K562 (cell line): ENCODE results near the gene RBL1. TPM values are rescaled to one million over a fixed set of nuclear protein-coding genes. Genes with fewer than 3 reads are reported as not detected.

Source experiments
- BHLHE40 ChIP-seq: IDR thresholded peaks from 2 replicates; pipeline ENCODE4 v1.6.1; 2011; ENCODE audit warnings: low read length, improper control_type of control experiment
- CBX8 ChIP-seq: fragments of 200-600 bp; sonication (generic); IDR thresholded peaks from 2 replicates; pipeline ENCODE4 v1.6.1; 2012; ENCODE audit warnings: borderline replicate concordance, mixed run types, low read depth, mild to moderate bottlenecking, moderate library complexity, mixed read lengths, low read length, control low read depth, inconsistent platforms; ENCODE audit not compliant: poor library complexity, severe bottlenecking; ENCODE audit errors: extremely low read depth
- CREB3 ChIP-seq: fragments of 450-650 bp; conservative IDR thresholded peaks from 2 replicates; pipeline ENCODE4 v1.6.1; 2016; ENCODE audit warnings: missing genetic modification characterization, low read depth, mild to moderate bottlenecking, missing compliant biosample characterization, moderate library complexity
- CREM ChIP-seq: IDR thresholded peaks from 2 replicates; pipeline ENCODE4 v1.6.1; 2014; ENCODE audit warnings: antibody characterized with exemption, low read depth
- ETV5 ChIP-seq: sonication (generic); formaldehyde crosslinking; IDR thresholded peaks from 2 replicates; pipeline ENCODE4 v1.4.0; 2020; ENCODE audit warnings: low read depth, mild to moderate bottlenecking, missing genetic modification reagents
- FOXJ2 ChIP-seq: fragments of 200-800 bp; sonication (Bioruptor generic); IDR thresholded peaks from 2 replicates; pipeline ENCODE4 v1.6.1; 2016; ENCODE audit warnings: missing genetic modification characterization, missing compliant biosample characterization
- FOXJ3 ChIP-seq: sonication (generic); formaldehyde crosslinking; IDR thresholded peaks from 2 replicates; pipeline ENCODE4 v1.4.0; 2020; ENCODE audit warnings: mild to moderate bottlenecking, missing genetic modification reagents
- GMEB1 ChIP-seq: fragments of 250-450 bp; sonication (Bioruptor Pico); IDR thresholded peaks from 2 replicates; pipeline ENCODE4 v1.4.0; 2020; ENCODE audit warnings: mild to moderate bottlenecking
- NR2C1 ChIP-seq, 2 experiments: fragments of 450-650 bp; IDR thresholded peaks; 2 replicates each; pipeline ENCODE4 v1.6.1; 2017; ENCODE audit warnings: mild to moderate bottlenecking in 2 of 2, antibody characterized with exemption in 1 of 2, inconsistent platforms in 1 of 2, missing compliant biosample characterization in 1 of 2, missing genetic modification characterization in 1 of 2
- PHB2 ChIP-seq: fragments of 450-650 bp; IDR thresholded peaks from 2 replicates; pipeline ENCODE4 v1.6.1; 2017; ENCODE audit warnings: low read depth
- SMC3 ChIP-seq: conservative IDR thresholded peaks from 2 replicates; pipeline ENCODE4 v1.6.1; 2011; ENCODE audit warnings: low read depth, low read length, improper control_type of control experiment; ENCODE audit not compliant: insufficient read depth
- SNRNP70 ChIP-seq: fragments of 200-400 bp; formaldehyde crosslinking; optimal IDR thresholded peaks from 2 replicates; pipeline ENCODE3; 2017; ENCODE audit warnings: low read depth, low read length
- ZBED1 ChIP-seq: IDR thresholded peaks from 2 replicates; pipeline ENCODE4 v1.6.1; 2014
- ZBTB1 ChIP-seq: sonication (generic); formaldehyde crosslinking; IDR thresholded peaks from 2 replicates; pipeline ENCODE4 v1.8.1; 2023; ENCODE audit warnings: missing genetic modification reagents, low read depth, mild to moderate bottlenecking, borderline replicate concordance
- ZFX ChIP-seq: sonication (generic); formaldehyde crosslinking; IDR thresholded peaks from 2 replicates; pipeline ENCODE4 v1.8.0; 2022; ENCODE audit warnings: mild to moderate bottlenecking, missing genetic modification reagents, moderate library complexity
- ZKSCAN1 ChIP-seq: fragments of 150-350 bp; IDR thresholded peaks from 2 replicates; pipeline ENCODE4 v1.6.1; 2016; ENCODE audit warnings: low read depth, low read length
- ZNF511 ChIP-seq: sonication (generic); formaldehyde crosslinking; IDR thresholded peaks from 2 replicates; pipeline ENCODE4 v1.8.0; 2022; ENCODE audit warnings: mild to moderate bottlenecking, missing genetic modification reagents
- ZNF644 ChIP-seq: fragments of 200-800 bp; sonication (Bioruptor generic); IDR thresholded peaks from 2 replicates; pipeline ENCODE4 v1.6.1; 2016; ENCODE audit warnings: low read depth, missing genetic modification characterization, missing compliant biosample characterization
- polyA plus RNA-seq, 8 experiments: library from polyadenylated mRNA; depleted of rRNA in 4 of 8; stranded (reverse) in 5 of 8; unstranded in 3 of 8; fragments of >200 nt; fragmentation: Nextera tagmentation in 2 of 8; fragmentation: Illumina TruSeq in 1 of 8; extraction: Ambion mirVana in 2 of 8; extraction: Trizol in 1 of 8; gene quantifications; 2 replicates each; pipeline versions ENCODE4 v1.2.1 to v1.2.3, GENCODE V29; 2011 to 2014; ENCODE audit warnings: inconsistent platforms in 1 of 8, missing spikeins in 1 of 8
- total RNA-seq, 7 experiments: library from RNA; depleted of rRNA in 6 of 7; stranded (reverse); fragments of >200 nt in 6 of 7; fragmentation: Illumina TruSeq in 2 of 7; extraction: Trizol in 2 of 7; gene quantifications; 2 replicates each; pipeline versions ENCODE4 v1.2.1 to v1.2.3, GENCODE V29; 2011 to 2021; ENCODE audit warnings: low replicate concordance in 1 of 7
- TF ChIP-seq, protein P1 (sequence below): fragments of 250-450 bp; sonication (Bioruptor Pico); IDR thresholded peaks from 2 replicates; pipeline ENCODE4 v1.4.0; 2020
- TF ChIP-seq, protein P2 (sequence below): IDR thresholded peaks from 2 replicates; pipeline ENCODE4 v1.6.1; 2011; ENCODE audit not compliant: insufficient read length; ENCODE audit errors: extremely low read depth
- TF ChIP-seq, protein P3 (sequence below): fragments of 450-650 bp; IDR thresholded peaks from one replicate; pipeline ENCODE4 v1.6.1; 2018; ENCODE audit warnings: mild to moderate bottlenecking, moderate library complexity; ENCODE audit not compliant: partially characterized antibody

The RBL1 gene
- total and polyA plus RNA-seq, 9 of the 15 experiments (the other 6 are each of a cell fraction or from before 2014, with no cell fraction given): 4.0 to 25.9 (median 15.6) TPM

GRCh38 chr20:37095108-37095598 is 644 bp downstream of the RBL1 start (continued):
- TF ChIP-seq, protein P1, sequence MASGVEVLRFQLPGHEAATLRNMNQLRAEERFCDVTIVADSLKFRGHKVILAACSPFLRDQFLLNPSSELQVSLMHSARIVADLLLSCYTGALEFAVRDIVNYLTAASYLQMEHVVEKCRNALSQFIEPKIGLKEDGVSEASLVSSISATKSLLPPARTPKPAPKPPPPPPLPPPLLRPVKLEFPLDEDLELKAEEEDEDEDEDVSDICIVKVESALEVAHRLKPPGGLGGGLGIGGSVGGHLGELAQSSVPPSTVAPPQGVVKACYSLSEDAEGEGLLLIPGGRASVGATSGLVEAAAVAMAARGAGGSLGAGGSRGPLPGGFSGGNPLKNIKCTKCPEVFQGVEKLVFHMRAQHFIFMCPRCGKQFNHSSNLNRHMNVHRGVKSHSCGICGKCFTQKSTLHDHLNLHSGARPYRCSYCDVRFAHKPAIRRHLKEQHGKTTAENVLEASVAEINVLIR: no peak
- TF ChIP-seq ZNF511 (CRISPR knock-in tag): no peak
- TF ChIP-seq ZBTB1 (CRISPR knock-in tag): no peak
- TF ChIP-seq SNRNP70: no peak
- peak; percentile 19; the same call in 1 of the 2 replicates for TF ChIP-seq CREM
- no peak for TF ChIP-seq ZFX (CRISPR knock-in tag)
- TF ChIP-seq GMEB1 (CRISPR knock-in tag): 0 out of 2 replicates have a peak, but pooled peaks have one; percentile 6
- no peak for TF ChIP-seq SMC3
- TF ChIP-seq, protein P2, sequence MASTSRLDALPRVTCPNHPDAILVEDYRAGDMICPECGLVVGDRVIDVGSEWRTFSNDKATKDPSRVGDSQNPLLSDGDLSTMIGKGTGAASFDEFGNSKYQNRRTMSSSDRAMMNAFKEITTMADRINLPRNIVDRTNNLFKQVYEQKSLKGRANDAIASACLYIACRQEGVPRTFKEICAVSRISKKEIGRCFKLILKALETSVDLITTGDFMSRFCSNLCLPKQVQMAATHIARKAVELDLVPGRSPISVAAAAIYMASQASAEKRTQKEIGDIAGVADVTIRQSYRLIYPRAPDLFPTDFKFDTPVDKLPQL: no peak
- no peak; the same call in 1 of the 2 replicates for TF ChIP-seq ZBED1
- no peak for TF ChIP-seq CBX8
- TF ChIP-seq ETV5 (CRISPR knock-in tag): 0 out of 2 replicates have a peak, but pooled peaks have one; percentile 6
- TF ChIP-seq, protein P3, sequence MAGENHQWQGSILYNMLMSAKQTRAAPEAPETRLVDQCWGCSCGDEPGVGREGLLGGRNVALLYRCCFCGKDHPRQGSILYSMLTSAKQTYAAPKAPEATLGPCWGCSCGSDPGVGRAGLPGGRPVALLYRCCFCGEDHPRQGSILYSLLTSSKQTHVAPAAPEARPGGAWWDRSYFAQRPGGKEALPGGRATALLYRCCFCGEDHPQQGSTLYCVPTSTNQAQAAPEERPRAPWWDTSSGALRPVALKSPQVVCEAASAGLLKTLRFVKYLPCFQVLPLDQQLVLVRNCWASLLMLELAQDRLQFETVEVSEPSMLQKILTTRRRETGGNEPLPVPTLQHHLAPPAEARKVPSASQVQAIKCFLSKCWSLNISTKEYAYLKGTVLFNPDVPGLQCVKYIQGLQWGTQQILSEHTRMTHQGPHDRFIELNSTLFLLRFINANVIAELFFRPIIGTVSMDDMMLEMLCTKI: no peak
- no peak for TF ChIP-seq PHB2
- no peak for TF ChIP-seq ZKSCAN1
- TF ChIP-seq FOXJ3: no peak
- no peak for TF ChIP-seq ZNF644 (tag)
- no peak for TF ChIP-seq NR2C1 (IDR thresholded peaks at IDR 0.05)
- peak; percentile 19; the same call in 1 of the 2 replicates for TF ChIP-seq NR2C1 (tag; IDR thresholded peaks at IDR 0.05)
- TF ChIP-seq BHLHE40: no peak
- TF ChIP-seq CREB3 (tag): no peak
- no peak for TF ChIP-seq FOXJ2 (tag)
